A673 (cell line): Measurements from ENCODE around the gene SCUBE2. TPM values are rescaled to one million over a fixed set of nuclear protein-coding genes. Genes with fewer than 3 reads are reported as not detected.

Experiments
- BruUV-seq: library from RNA; stranded (reverse); fragments of 400-500 nt; replicated peaks from 2 replicates; lab custom pipeline; 2021; lab: Mats Ljungman, UMichigan
- CTCF ChIA-PET: fragments of 300-600 bp; sonication (Branson Sonifier 250); formaldehyde crosslinking; loops from one replicate; lab custom pipeline; 2022; ENCODE audit warnings: antibody characterized with exemption; lab: Charles Lee
- POLR2A ChIA-PET: fragments of 300-600 bp; sonication (Branson Sonifier 250); formaldehyde crosslinking; loops from one replicate; lab custom pipeline; 2022; ENCODE audit warnings: antibody characterized with exemption; ENCODE audit not compliant: low non-redundant PET; lab: Charles Lee
- DNase-seq: peaks from one replicate; pipeline ENCODE4 v3.0.0-alpha.2; 2015; ENCODE audit warnings: low spot score
- H3K27ac ChIP-seq: fragments of 200-600 bp; sonication (generic); 2 replicates; pipeline ENCODE4 v1.5.1; 2016; ENCODE audit warnings: mixed run types, low read depth, mild to moderate bottlenecking, mixed read lengths, antibody characterized with exemption, low read length; ENCODE audit not compliant: poor library complexity, severe bottlenecking
- H3K27me3 ChIP-seq: fragments of 200-600 bp; sonication (generic); replicated peaks from 2 replicates; pipeline ENCODE4 v1.6.1; 2017; ENCODE audit warnings: mixed run types, low read depth, mild to moderate bottlenecking, mixed read lengths, antibody characterized with exemption, low read length; ENCODE audit not compliant: insufficient read depth, poor library complexity
- H3K36me3 ChIP-seq: fragments of 200-600 bp; sonication (generic); 2 replicates; pipeline ENCODE4 v1.6.1; 2016; ENCODE audit warnings: mixed run types, mild to moderate bottlenecking, mixed read lengths, antibody characterized with exemption, low read length; ENCODE audit not compliant: insufficient read depth, poor library complexity, severe bottlenecking
- H3K4me1 ChIP-seq: fragments of 200-600 bp; sonication (generic); 2 replicates; pipeline ENCODE4 v1.6.1; 2017; ENCODE audit warnings: mixed run types, mild to moderate bottlenecking, mixed read lengths, antibody characterized with exemption, low read length; ENCODE audit not compliant: insufficient read depth, poor library complexity, severe bottlenecking
- H3K4me3 ChIP-seq: fragments of 200-600 bp; sonication (generic); 2 replicates; pipeline ENCODE4 v1.5.1; 2016; ENCODE audit warnings: low read depth, mixed run types, mild to moderate bottlenecking, mixed read lengths, low read length; ENCODE audit not compliant: poor library complexity, severe bottlenecking
- H3K9me3 ChIP-seq: fragments of 200-600 bp; sonication (generic); 2 replicates; pipeline ENCODE4 v1.6.1; 2016; ENCODE audit warnings: mixed run types, low read depth, mild to moderate bottlenecking, mixed read lengths, antibody characterized with exemption, low read length; ENCODE audit not compliant: poor library complexity, severe bottlenecking
- EZH2 ChIP-seq: fragments of 200-600 bp; sonication (generic); IDR thresholded peaks from 2 replicates; pipeline ENCODE4 v1.6.1; 2017; ENCODE audit warnings: borderline replicate concordance, low read depth, mild to moderate bottlenecking, mixed read lengths, antibody characterized with exemption, low read length; ENCODE audit not compliant: poor library complexity, severe bottlenecking
- intact Hi-C: fragments of 100-400 bp; cut with micrococcal nuclease; formaldehyde crosslinking; loops from one replicate; pipeline ENCODE4 v1.10.0; 2022; ENCODE audit not compliant: unreplicated experiment
- total RNA-seq: library from RNA; stranded (reverse); gene quantifications from 2 replicates; pipeline ENCODE4 v1.2.3, GENCODE V29; 2021
- TF ChIP-seq, protein P1 (sequence below): fragments of 300-800, 200-600 bp; sonication (generic); conservative IDR thresholded peaks from 2 replicates; pipeline ENCODE4 v1.5.1; 2017; ENCODE audit warnings: low read depth, mild to moderate bottlenecking, antibody characterized with exemption, low read length, moderate library complexity, mixed read lengths

Gene SCUBE2
- total RNA-seq, 1 experiment from 2014 or later: 1.4 TPM

DNA sequence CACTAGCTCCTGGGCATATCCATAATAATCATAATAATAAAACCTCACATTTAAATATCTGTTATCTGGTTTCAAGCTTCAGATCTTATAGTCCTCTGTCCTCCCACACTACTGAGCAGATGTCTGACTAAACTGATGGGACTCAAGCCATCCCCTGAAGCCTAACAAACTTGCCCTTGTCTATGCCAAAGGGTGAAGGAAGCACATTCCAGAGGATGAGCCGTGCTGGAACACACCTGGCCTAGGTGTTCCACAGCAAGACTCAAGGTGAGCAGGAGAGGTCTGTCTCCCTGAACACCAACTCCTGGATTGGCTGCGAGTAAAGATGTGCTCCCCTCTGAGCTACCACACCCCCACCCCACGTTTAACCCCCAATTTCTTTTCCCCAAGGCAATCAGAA lies 14.7 kb downstream of the SCUBE2 start:
- Histone ChIP-seq H3K27me3 (no peaks in the 10 kb centered on the region), H3K4me1 (no peaks in the 10 kb centered on the region), H3K27ac (no peak overlapping the region), H3K36me3 (no peaks in the 10 kb centered on the region), H3K9me3 (no peaks in the 10 kb centered on the region), H3K4me3 (no peak overlapping the region)
- ChIA-PET CTCF (interaction anchor here (0.6 kb wide), 1 partner anchor 13 kb away, joined by 5 read pairs; no protein-coding TSS in a partner anchor), POLR2A (no interaction called here)
- intact Hi-C loops: no loop called here
- TF ChIP-seq EZH2: no peak
- TF ChIP-seq, protein P1, sequence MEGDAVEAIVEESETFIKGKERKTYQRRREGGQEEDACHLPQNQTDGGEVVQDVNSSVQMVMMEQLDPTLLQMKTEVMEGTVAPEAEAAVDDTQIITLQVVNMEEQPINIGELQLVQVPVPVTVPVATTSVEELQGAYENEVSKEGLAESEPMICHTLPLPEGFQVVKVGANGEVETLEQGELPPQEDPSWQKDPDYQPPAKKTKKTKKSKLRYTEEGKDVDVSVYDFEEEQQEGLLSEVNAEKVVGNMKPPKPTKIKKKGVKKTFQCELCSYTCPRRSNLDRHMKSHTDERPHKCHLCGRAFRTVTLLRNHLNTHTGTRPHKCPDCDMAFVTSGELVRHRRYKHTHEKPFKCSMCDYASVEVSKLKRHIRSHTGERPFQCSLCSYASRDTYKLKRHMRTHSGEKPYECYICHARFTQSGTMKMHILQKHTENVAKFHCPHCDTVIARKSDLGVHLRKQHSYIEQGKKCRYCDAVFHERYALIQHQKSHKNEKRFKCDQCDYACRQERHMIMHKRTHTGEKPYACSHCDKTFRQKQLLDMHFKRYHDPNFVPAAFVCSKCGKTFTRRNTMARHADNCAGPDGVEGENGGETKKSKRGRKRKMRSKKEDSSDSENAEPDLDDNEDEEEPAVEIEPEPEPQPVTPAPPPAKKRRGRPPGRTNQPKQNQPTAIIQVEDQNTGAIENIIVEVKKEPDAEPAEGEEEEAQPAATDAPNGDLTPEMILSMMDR: no peak
- no TSS peak for BruUV-seq
- no peak for DNase-seq

DNA sequence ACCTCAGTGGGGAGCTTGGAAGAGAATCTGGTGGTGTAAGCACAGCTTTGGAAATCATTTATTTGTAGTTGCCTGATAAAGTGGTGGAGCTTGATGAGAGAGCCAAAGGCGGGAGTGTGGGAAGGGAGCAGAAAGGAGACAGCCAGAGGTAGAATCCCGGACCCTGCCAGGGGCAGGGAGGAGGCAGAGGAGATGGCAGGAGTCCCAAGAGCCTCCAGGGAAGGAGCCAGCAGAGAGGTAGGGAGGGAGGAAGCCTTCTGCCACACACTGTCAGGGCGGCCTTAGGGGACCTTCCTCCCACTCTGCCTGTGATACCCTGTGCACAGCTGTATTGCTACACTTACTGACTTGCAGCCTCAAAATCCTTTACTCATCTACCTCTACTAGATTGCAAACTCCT lies 15.4 kb downstream of the SCUBE2 start:
- ChIA-PET POLR2A (no interaction called here), CTCF (interaction anchor here (0.6 kb wide), 1 partner anchor 12 kb away, joined by 5 read pairs; no protein-coding TSS in a partner anchor)
- DNase-seq: no peak
- no peaks in the 10 kb centered on the region for H3K36me3 ChIP-seq
- H3K27ac ChIP-seq: no peak overlapping the region
- H3K9me3 ChIP-seq: no peaks in the 10 kb centered on the region
- H3K4me3 ChIP-seq: no peak overlapping the region
- no peaks in the 10 kb centered on the region for H3K4me1 ChIP-seq
- BruUV-seq: no TSS peak
- TF ChIP-seq, protein P1: no peak
- no peak for TF ChIP-seq EZH2
- intact Hi-C loops: no loop called here
- no peaks in the 10 kb centered on the region for H3K27me3 ChIP-seq

DNA sequence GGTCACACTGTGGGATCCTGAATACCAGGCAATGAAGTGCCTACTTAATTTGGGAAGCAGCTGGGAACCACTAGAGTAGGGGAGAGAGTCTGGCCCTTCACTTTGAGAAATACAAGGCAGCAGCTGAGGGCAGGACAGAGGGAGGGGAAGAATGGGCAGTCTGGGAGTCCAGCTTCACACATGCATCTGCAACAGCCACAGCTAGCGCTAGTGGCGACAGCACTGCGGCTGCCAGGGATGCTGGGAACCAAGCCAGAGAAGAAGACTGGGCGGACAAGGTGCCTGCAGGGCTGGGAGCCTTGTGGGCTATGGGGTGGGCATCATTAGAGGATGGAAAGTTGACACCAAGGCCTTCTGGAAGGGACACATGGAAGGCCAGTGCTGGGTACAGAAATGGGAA lies 15.8 kb downstream of the SCUBE2 start:
- H3K9me3 ChIP-seq: no peaks in the 10 kb centered on the region
- H3K4me1 ChIP-seq: no peaks in the 10 kb centered on the region
- no peak for TF ChIP-seq EZH2
- TF ChIP-seq, protein P1: no peak
- H3K4me3 ChIP-seq: no peak overlapping the region
- H3K27me3 ChIP-seq: no peaks in the 10 kb centered on the region
- POLR2A ChIA-PET: no interaction called here
- CTCF ChIA-PET: no interaction called here
- no peak for DNase-seq
- BruUV-seq: no TSS peak
- no peaks in the 10 kb centered on the region for H3K36me3 ChIP-seq
- intact Hi-C loops: no loop called here
- H3K27ac ChIP-seq: no peak overlapping the region
